Tibial nerve (tissue), 4 donors: ENCODE results near the gene IFIH1.

ENCODE experiments used
- CTCF ChIP-seq, 5 experiments: fragments of 200-600 bp in 3 of 5; fragments of 450-650 bp in 2 of 5; sonication (generic) in 3 of 5; IDR thresholded peaks; one replicate each; pipeline ENCODE4 v1.5.1; 2016 to 2019; ENCODE audit warnings: antibody characterized with exemption in 5 of 5, mild to moderate bottlenecking in 3 of 5, moderate library complexity in 2 of 5
- EP300 ChIP-seq, 2 donors: sonication (generic); formaldehyde crosslinking; IDR thresholded peaks; one replicate each; pipeline ENCODE4 v1.6.1; 2017; ENCODE audit warnings: antibody characterized with exemption in 2 of 2, mild to moderate bottlenecking in 1 of 2
- POLR2A ChIP-seq, 2 donors: fragments of 450-650 bp; IDR thresholded peaks; one replicate each; pipeline ENCODE4 v1.6.1; 2017; ENCODE audit warnings: antibody characterized with exemption in 2 of 2, mild to moderate bottlenecking in 2 of 2, moderate library complexity in 2 of 2

GRCh38 chr2:162230761-162231160, 87.7 kb downstream of the IFIH1 start:
- no peak for TF ChIP-seq CTCF (IDR thresholded peaks at IDR 0.05)
- no peak for TF ChIP-seq POLR2A (IDR thresholded peaks at IDR 0.05)
- TF ChIP-seq EP300 (IDR thresholded peaks at IDR 0.05): no peak
